ENCODE results near the gene APBA2.
"Not testable (repeated sequence)": the region's sequence is repeated elsewhere in the genome, so short reads cannot be mapped to it uniquely, and the experiment has no call there.

The APBA2 gene

GRCh38 chr15:29031502-29032228, 145.9 kb downstream of the APBA2 start:
- in situ Hi-C loops (cut with MboI; ENCODE audit: low sequenced_read_pairs), result no loop called here

GRCh38 chr15:29032229-29032625, 146.5 kb downstream of the APBA2 start:
- in situ Hi-C loops (cut with MboI; ENCODE audit: low sequenced_read_pairs), result no loop called here

- in situ Hi-C loops (cut with MboI; ENCODE audit: low sequenced_read_pairs), result no loop called here
These were observed 147.0 kb downstream of the APBA2 start for GRCh38 chr15:29032751-29033150.

DNA sequence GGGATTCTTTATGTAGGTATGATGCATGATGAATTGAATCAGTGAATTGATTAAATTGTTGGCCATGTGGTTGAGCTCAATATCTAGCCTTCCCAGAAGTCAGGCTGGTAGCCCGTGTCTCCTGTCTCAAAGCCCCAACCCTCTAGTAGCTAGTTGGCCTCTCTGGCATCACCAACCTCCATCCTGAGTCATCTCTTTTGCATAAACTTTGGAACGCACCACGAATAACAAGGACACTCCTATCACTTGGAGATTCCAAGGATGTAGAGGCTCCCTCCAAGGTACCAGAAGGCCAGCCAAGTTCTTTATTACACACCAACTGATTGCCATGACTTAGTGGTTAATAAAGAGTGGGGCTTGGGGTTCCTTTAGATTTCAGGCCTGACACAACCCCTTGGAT, 148.4 kb downstream of the APBA2 start:
- in situ Hi-C loops (cut with MboI; ENCODE audit: low sequenced_read_pairs), result no loop called here

DNA sequence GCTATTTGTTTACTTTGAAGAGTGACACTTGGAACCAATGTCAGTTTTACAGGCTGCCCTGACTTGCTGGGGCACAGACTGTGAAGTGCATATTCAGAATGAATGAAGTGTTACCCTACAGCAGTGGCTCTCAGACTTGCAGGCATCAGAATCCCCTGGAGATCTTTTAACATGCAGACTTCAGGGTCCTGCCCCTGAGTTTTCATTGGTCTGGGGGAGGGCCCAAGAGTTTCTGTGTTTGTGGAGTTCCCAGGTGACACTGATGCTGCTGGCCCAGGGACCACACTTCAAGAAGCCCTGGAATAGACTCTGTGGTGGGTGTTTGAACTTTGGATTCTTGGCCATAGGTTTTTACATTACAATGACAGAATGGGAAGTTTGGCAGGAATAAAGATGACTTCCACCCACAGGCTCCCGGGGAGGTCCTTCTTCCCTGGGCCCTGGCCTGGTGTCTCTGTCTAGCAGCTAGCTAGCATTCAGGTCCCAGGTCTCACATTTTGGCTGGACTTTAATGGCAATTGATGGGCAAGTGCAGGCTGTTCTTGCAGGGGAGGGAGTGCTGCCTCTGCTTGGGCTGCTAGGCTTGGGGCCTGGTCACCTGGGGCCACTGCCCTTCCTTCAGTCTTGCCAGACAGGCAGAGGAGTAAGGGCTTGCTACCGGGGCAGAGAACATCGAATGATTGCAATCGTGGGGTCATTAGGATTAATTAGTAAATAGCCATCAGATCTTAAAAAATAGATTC, 149.0 kb downstream of the APBA2 start:
- in situ Hi-C loops (cut with MboI; ENCODE audit: low sequenced_read_pairs), result no loop called here

GRCh38 chr15:29035336-29036285, 149.8 kb downstream of the APBA2 start:
- in situ Hi-C loops (cut with MboI; ENCODE audit: low sequenced_read_pairs), result no loop called here

GRCh38 chr15:29037997-29038705, 152.4 kb downstream of the APBA2 start:
- in situ Hi-C loops (cut with MboI; ENCODE audit: low sequenced_read_pairs), result no loop called here

- in situ Hi-C loops (cut with MboI; ENCODE audit: low sequenced_read_pairs), result no loop called here
These were observed 153.9 kb downstream of the APBA2 start for GRCh38 chr15:29039466-29040369.

DNA sequence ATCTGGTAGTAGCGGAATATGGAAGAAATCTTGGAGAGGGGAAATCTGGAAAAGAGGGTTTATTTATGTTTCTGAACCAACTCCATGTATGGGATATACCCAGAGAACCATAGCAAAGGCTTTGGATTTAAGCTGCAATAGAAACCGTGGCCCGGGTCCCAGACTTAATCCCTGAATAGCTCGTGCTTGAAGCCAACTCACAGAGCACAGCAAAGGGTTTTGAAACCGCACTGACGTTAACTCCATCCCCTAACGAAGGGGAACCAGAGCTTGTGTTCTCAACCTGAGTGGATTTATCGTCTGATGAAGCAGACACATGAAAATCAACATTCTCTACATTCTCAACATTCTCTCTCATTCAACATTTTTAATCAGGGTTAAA, 154.6 kb downstream of the APBA2 start:
- in situ Hi-C loops (cut with MboI; ENCODE audit: low sequenced_read_pairs), result no loop called here

DNA sequence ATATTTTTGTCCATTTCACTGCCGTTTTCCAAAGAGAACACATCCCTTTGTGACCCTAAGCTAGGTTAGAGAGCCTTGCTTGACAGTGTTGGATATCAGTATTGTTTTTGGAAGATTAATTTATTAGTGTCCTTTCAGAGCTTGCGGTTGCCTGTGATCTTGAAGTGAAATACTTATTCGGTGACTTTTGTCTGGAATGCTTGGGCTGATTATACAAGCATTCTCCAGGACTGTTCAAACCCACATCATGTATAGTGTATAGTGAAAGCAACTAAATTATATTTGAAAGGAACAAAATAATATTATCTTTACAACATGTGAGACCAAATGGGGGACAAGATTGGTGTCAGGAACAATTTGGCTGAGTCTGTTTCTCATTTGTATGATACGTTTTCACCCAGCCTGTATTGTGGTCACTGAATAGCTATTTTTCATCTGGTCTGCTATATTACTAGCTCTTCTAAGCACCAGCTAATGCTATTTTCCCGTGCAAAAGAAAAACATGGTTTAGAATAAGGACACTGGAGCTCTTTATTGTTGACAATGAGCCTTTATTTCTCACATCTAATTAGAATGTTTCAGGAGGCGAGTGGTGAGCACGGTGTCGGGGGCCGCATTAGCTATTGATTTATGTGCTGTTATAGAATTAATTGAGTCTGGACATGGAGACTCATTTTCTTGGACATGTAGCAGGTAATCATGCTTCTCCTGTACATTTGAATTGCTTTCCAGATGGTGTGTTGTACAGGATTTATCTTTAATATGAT, 158.1 kb downstream of the APBA2 start:
- in situ Hi-C loops (cut with MboI; ENCODE audit: low sequenced_read_pairs), result no loop called here

DNA sequence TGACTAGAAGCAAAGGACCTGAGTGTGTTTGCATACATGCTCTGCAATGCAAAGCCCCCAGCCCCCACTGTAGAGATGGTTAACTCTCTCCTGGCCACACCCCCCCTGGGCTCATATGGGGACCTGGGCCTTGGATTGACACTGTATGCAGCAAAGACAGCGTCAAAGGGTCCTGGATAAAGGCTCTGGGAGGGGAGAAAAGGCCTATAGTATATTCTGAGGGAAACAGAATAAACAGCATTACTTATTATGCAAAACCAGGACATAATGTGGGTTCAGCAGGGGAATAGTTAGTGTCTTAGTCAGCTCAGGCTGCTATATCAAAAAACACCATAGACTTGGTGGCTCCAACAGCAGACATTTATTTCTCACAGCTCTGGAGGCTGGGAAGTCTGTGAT, 158.7 kb downstream of the APBA2 start:
- in situ Hi-C loops (cut with MboI; ENCODE audit: low sequenced_read_pairs), result no loop called here

GRCh38 chr15:29045161-29045560, 159.4 kb downstream of the APBA2 start:
- in situ Hi-C loops (cut with MboI; ENCODE audit: low sequenced_read_pairs), result not testable (repeated sequence)

- in situ Hi-C loops (cut with MboI; ENCODE audit: low sequenced_read_pairs), result no loop called here
These were observed 159.9 kb downstream of the APBA2 start for GRCh38 chr15:29045717-29046116.

DNA sequence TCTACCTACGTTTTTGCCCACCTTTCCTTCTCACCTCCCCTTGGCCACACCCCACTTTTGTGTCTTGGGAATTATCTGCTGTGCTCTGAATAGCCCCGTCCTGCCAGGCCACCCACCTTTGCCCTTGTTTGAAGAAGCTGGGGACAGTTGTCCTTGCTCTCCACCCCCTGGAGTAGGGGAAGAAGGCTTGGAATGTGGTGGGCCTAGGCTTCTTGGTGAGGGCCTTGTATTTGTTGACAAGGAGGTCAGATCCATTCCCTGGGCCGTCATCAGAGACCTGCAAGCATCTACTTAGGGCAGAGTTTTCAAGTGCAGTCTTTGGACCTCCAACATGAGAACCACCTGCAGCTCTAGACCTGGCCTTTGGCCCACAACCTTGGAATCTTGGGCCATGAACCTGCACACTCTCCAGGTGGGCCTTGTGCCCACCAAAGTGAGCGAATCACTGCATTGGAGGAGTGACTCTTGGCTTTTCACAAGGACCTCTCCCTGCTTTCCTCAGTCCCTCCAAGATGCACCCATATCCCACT, 160.6 kb downstream of the APBA2 start:
- in situ Hi-C loops (cut with MboI; ENCODE audit: low sequenced_read_pairs), result no loop called here

- in situ Hi-C loops (cut with MboI; ENCODE audit: low sequenced_read_pairs), result no loop called here
These were observed 161.2 kb downstream of the APBA2 start for GRCh38 chr15:29046977-29047376.

DNA sequence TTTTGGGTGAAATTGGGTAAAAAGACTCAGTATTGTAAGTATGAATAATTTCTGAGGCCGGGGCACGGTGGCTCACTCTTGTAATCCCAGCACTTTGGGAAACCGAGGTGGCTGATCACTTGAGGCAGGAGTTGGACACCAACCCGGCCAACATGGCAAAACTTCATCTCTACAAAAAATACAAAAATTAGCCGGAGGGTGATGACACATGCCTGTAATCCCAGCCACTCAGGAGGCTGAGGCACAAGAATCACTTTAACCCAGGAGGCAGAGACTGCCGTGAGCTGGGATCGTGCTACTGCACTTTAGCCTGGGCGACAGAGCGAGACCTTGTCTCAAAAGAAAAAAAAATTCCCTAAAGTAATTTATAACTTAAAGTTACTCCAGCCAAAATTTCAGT, 162.2 kb downstream of the APBA2 start:
- in situ Hi-C loops (cut with MboI; ENCODE audit: low sequenced_read_pairs), result no loop called here

GRCh38 chr15:29050870-29051269, 165.1 kb downstream of the APBA2 start:
- in situ Hi-C loops (cut with MboI; ENCODE audit: low sequenced_read_pairs), result no loop called here

DNA sequence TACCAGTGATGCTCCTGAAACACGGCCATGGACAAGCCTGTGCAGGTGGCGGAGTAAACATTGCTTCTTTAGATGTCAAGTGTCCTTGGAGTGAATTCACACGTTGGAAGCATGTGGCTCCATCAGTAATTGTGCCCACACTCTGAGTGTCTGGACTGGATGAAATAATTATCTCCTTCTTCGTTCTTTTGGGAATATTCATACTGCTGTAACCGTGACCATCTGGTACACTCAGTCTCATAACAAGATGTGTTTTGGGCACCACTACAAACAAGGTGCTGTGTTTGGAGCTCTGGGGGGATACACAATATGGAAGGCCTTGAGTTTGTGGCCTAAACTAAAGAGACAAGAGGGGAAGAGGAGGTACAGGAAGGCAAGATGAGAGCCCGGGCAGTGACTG, 165.6 kb downstream of the APBA2 start:
- in situ Hi-C loops (cut with MboI; ENCODE audit: low sequenced_read_pairs), result no loop called here

GRCh38 chr15:29053006-29053405, 167.2 kb downstream of the APBA2 start:
- in situ Hi-C loops (cut with MboI; ENCODE audit: low sequenced_read_pairs), result no loop called here

Data from hTERT RPE-1 (cell line).